SU-DHL-6 (cell line): ENCODE results near the gene GRN.

Source experiments
- H2AFZ ChIP-seq: fragments of 200-600 bp; sonication (generic); 2 replicates; pipeline ENCODE4 v1.6.1; 2014; ENCODE audit warnings: low read depth, mild to moderate bottlenecking, moderate library complexity, mixed read lengths, antibody characterized with exemption, low read length; ENCODE audit not compliant: severe bottlenecking
- H3F3A ChIP-seq: fragments of 200-600 bp; shearing (Covaris generic); 2 replicates; pipeline ENCODE4 v1.6.0; 2016; ENCODE audit warnings: antibody characterized with exemption, mild to moderate bottlenecking; ENCODE audit not compliant: insufficient read depth
- H3K27ac ChIP-seq: fragments of 200-600 bp; sonication (generic); 2 replicates; pipeline ENCODE4 v1.5.1; 2016; ENCODE audit warnings: low read depth, mild to moderate bottlenecking, low read length, moderate library complexity, mixed read lengths
- H3K27me3 ChIP-seq: fragments of 200-600 bp; sonication (generic), shearing (Covaris generic); 2 replicates; pipeline ENCODE4 v1.6.0; 2014; ENCODE audit warnings: mild to moderate bottlenecking, low read length
- H3K36me3 ChIP-seq: fragments of 200-600 bp; sonication (generic); 2 replicates; pipeline ENCODE4 v1.6.1; 2014; ENCODE audit warnings: mild to moderate bottlenecking, low read length, mixed read lengths
- H3K4me2 ChIP-seq: fragments of 300-600, 200-600 bp; shearing (Covaris generic), sonication (generic); 2 replicates; pipeline ENCODE4 v1.6.0; 2014; ENCODE audit warnings: low read length, low read depth, mild to moderate bottlenecking; ENCODE audit not compliant: poor library complexity, severe bottlenecking
- H3K4me3 ChIP-seq: fragments of 200-600 bp; sonication (generic); 2 replicates; pipeline ENCODE4 v1.5.1; 2014; ENCODE audit warnings: antibody characterized with exemption, low read length, mild to moderate bottlenecking, mixed read lengths; ENCODE audit not compliant: insufficient read depth, poor library complexity, severe bottlenecking
- H3K79me2 ChIP-seq: fragments of 200-600 bp; sonication (generic); 2 replicates; pipeline ENCODE4 v1.6.1; 2014; ENCODE audit warnings: mild to moderate bottlenecking, low read length, moderate library complexity; ENCODE audit not compliant: insufficient read depth
- H3K9ac ChIP-seq: fragments of 200-600 bp; sonication (generic); 2 replicates; pipeline ENCODE4 v1.7.0; 2014; ENCODE audit warnings: mild to moderate bottlenecking, low read length
- H3K9me2 ChIP-seq: fragments of 200-600 bp; sonication (generic); replicated peaks from 2 replicates; pipeline ENCODE4 v1.6.1; 2014; ENCODE audit warnings: low read length; ENCODE audit not compliant: insufficient read depth
- H3K9me3 ChIP-seq: fragments of 200-600 bp; sonication (generic); 2 replicates; pipeline ENCODE4 v1.6.1; 2014; ENCODE audit warnings: low read length, mixed read lengths; ENCODE audit not compliant: insufficient read depth
- H4K20me1 ChIP-seq: fragments of 200-600 bp; sonication (generic); 2 replicates; pipeline ENCODE4 v1.6.1; 2014; ENCODE audit warnings: low read depth, mild to moderate bottlenecking, antibody characterized with exemption, low read length, moderate library complexity, mixed read lengths
- EZH2phosphoT487 ChIP-seq: fragments of 200-600 bp; sonication (generic), shearing (Covaris generic); conservative IDR thresholded peaks from 2 replicates; pipeline ENCODE4 v1.6.1; 2018; ENCODE audit warnings: mild to moderate bottlenecking, antibody characterized with exemption, low read length, moderate library complexity, mixed read lengths
- TF ChIP-seq, protein P1 (sequence below): fragments of 200-600 bp; sonication (generic); IDR thresholded peaks from one replicate; pipeline ENCODE4 v1.5.1; 2017; ENCODE audit warnings: antibody characterized with exemption, mild to moderate bottlenecking, low read length, moderate library complexity; ENCODE audit not compliant: insufficient read depth, poor library complexity, severe bottlenecking

Gene GRN

DNA sequence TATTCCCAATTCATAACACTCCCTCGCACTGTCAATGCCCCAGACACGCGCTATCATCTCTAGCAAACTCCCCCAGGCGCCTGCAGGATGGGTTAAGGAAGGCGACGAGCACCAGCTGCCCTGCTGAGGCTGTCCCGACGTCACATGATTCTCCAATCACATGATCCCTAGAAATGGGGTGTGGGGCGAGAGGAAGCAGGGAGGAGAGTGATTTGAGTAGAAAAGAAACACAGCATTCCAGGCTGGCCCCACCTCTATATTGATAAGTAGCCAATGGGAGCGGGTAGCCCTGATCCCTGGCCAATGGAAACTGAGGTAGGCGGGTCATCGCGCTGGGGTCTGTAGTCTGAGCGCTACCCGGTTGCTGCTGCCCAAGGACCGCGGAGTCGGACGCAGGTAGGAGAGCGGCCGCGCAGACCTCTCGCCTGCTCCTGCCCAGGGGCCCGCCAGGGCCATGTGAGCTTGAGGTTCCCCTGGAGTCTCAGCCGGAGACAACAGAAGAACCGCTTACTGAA is at the start of gene GRN:
Gene GRN (plus strand): TSS at position 364 of the 515 bp plus-strand sequence. CDS start 3,863 bp downstream, outside the sequence.
- peak within 1 kb of the TSS; percentile 77 for H3K9ac ChIP-seq
- H2AFZ ChIP-seq = peak within 1 kb of the TSS; percentile 36
- H3K4me3 ChIP-seq = peak within 1 kb of the TSS; percentile 90
- peak within 1 kb of the TSS; percentile 88 for H3K4me2 ChIP-seq
- H3K9me3 ChIP-seq = no peaks in the 10 kb centered on the region
- H3K79me2 ChIP-seq = peaks cover 4% of the 10 kb centered on the region; the same call in 1 of the 2 replicates
- H3K27ac ChIP-seq = peak within 1 kb of the TSS; percentile 97
- H3K9me2 ChIP-seq = no peaks in the 10 kb centered on the region
- peaks cover 37% of the 10 kb centered on the region for H3F3A ChIP-seq
- no peaks in the 10 kb centered on the region for H3K27me3 ChIP-seq
- no peaks in the 10 kb centered on the region for H3K36me3 ChIP-seq
- TF ChIP-seq, protein P1, sequence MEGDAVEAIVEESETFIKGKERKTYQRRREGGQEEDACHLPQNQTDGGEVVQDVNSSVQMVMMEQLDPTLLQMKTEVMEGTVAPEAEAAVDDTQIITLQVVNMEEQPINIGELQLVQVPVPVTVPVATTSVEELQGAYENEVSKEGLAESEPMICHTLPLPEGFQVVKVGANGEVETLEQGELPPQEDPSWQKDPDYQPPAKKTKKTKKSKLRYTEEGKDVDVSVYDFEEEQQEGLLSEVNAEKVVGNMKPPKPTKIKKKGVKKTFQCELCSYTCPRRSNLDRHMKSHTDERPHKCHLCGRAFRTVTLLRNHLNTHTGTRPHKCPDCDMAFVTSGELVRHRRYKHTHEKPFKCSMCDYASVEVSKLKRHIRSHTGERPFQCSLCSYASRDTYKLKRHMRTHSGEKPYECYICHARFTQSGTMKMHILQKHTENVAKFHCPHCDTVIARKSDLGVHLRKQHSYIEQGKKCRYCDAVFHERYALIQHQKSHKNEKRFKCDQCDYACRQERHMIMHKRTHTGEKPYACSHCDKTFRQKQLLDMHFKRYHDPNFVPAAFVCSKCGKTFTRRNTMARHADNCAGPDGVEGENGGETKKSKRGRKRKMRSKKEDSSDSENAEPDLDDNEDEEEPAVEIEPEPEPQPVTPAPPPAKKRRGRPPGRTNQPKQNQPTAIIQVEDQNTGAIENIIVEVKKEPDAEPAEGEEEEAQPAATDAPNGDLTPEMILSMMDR = no peak
- no peak for TF ChIP-seq EZH2phosphoT487
- no peaks in the 10 kb centered on the region for H4K20me1 ChIP-seq

DNA sequence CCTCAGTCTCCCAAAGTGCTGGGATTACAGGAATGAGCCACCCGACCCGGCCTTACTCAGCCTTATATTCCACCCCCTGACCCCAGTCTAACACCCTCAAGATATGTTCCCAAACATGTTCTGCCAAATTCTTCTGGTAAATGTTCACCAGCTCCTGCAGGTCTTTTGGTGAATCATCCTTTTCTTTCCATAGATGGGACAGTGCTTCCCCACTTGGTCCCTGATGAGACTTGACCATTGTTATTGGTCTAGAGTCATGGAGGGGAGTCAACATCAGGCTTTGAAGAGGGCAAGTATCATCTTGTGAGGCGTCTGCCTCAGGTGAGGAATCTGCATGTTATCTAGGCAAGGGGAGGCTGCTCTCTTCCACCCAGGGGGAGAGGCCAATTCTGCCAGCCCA is 47.1 kb upstream of the GRN start:
- no peaks in the 10 kb centered on the region for H4K20me1 ChIP-seq
- no peaks in the 10 kb centered on the region for H3K9me3 ChIP-seq
- H3K27me3 ChIP-seq = no peaks in the 10 kb centered on the region
- no peak overlapping the region for H2AFZ ChIP-seq
- no peak overlapping the region for H3K4me2 ChIP-seq
- H3K9me2 ChIP-seq = no peaks in the 10 kb centered on the region
- TF ChIP-seq EZH2phosphoT487 = no peak
- TF ChIP-seq, protein P1 = no peak
- H3K27ac ChIP-seq = no peak overlapping the region
- no peak overlapping the region for H3K9ac ChIP-seq
- H3K36me3 ChIP-seq = no peaks in the 10 kb centered on the region
- H3K4me3 ChIP-seq = no peak overlapping the region
- H3K79me2 ChIP-seq = no peaks in the 10 kb centered on the region
- no peaks in the 10 kb centered on the region for H3F3A ChIP-seq

DNA sequence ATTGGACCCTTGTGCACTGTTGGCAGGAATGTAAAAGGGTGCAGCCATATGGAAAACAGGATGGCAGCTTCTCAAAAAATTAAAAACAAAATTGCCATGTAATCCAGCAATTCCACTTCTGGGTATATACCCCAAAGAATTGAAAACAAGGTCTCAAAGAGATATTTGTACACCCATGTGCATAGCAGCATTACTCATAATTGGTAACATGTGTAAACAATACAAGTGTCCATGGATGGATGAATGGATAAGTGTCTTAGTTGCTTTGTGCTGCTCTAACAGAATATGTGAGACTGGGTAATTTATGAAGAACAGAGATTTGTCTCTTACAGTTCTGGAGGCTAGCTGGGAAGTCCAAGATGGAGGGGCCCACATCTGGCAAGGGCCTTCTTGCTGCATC is 40.5 kb upstream of the GRN start:
- no peaks in the 10 kb centered on the region for H3K9me2 ChIP-seq
- H3F3A ChIP-seq = no peaks in the 10 kb centered on the region
- H3K9me3 ChIP-seq = no peaks in the 10 kb centered on the region
- H3K36me3 ChIP-seq = no peaks in the 10 kb centered on the region
- H3K79me2 ChIP-seq = no peaks in the 10 kb centered on the region
- H4K20me1 ChIP-seq = no peaks in the 10 kb centered on the region
- no peak overlapping the region for H2AFZ ChIP-seq
- TF ChIP-seq, protein P1 = no peak
- H3K27ac ChIP-seq = no peak overlapping the region
- H3K4me2 ChIP-seq = no peak overlapping the region
- H3K27me3 ChIP-seq = no peaks in the 10 kb centered on the region
- H3K4me3 ChIP-seq = no peak overlapping the region
- H3K9ac ChIP-seq = no peak overlapping the region
